Hematopoietic multipotent progenitor cell treated with erythropoietin and hydrocortisone succinate and interleukin-3 and kit ligand, for 6 days (in vitro differentiated cells): ENCODE data around the gene PLD3.
A peak's percentile ranks its signal among the peaks of the same experiment; 100 is the strongest.
"Not testable (repeated sequence)": the region's sequence is repeated elsewhere in the genome, so short reads cannot be mapped to it uniquely, and the experiment has no call there.

ENCODE experiments used
- DNase-seq: peaks from one replicate; pipeline ENCODE4 v3.0.0-alpha.2; 2015

PLD3 gene

GRCh38 chr19:40365613-40366401 lies 17.3 kb downstream of the PLD3 start:
- peak; percentile 82 for DNase-seq

DNA sequence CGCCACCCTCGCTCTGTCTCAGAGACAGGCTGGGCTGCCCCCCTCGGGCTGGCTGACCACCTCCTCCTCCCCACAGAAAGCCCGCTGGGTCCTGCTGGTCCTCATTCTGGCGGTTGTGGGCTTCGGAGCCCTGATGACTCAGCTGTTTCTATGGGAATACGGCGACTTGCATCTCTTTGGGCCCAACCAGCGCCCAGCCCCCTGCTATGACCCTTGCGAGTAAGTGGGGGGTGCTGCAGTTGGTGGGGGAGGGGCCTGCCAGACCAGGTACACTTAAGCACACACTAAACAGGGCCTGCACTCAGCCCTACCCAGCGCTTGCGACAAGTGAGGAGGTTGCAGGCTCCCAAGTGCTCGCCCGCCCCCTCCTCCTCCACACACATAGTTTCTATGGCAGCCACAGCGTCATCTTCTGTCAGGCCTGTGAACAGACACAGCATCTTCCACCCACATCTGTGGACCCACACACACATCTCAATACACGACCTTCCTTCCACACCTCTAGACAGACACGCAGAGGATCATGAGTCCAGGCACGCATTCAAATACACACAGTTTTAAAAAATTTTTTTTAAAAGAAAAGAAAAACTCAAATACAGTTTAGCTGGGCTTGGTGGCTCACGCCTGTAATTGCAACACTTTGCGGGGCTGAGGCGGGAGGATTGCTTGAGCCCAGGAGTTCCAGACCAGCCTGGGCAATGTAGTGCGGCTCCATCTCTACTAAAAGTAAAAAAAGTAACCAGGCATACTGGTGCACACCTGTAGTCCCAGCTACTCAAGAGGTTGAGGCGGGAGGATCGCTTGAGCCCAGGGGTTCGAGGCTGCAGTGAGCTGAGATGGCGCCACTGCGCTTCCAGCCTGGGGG lies 18.4 kb downstream of the PLD3 start:
- DNase-seq = no peak

DNA sequence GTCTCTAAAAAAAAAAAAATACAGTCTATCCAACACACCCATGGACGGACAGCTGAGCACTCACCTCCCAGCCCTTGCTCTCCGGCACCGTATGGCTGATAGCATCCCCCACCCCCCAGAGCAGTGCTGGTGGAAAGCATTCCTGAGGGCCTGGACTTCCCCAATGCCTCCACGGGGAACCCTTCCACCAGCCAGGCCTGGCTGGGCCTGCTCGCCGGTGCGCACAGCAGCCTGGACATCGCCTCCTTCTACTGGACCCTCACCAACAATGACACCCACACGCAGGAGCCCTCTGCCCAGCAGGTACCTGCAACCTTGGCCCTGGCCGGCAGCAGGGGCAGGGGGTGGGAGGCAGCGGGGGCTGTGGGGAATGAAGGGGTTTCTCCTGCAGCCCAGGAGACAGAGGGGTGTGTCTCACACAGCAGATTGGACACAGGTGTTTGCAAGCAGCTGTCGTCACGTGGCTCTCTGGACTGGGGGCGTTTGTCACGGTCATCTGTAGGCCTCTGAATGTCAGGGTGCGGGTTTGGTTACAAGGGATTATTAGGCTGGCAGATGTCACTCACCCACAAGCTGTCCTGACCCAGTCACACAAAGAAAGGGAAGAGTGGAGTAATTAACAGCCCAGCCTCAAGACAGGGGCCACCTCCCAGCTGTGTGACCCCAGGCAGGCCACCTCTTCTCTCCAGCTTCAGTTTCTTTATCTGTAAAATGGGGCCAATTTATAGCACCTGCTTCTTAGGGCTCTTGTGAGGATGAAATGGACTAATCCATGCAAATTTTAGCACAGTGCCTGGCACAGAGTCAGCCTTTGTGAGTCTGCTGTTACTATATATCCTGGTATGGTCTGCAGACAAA lies 19.3 kb downstream of the PLD3 start:
- no peak for DNase-seq

DNA sequence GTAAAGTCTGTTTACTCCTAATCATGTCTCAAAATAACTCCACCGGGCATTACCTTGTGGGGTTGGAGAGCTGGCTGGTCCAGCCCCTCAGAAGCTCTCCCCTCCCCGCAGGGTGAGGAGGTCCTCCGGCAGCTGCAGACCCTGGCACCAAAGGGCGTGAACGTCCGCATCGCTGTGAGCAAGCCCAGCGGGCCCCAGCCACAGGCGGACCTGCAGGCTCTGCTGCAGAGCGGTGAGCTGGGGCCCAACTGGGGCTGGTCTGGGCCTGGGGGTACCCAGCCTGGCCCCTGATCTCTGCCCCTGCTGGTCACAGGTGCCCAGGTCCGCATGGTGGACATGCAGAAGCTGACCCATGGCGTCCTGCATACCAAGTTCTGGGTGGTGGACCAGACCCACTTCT lies 21.3 kb downstream of the PLD3 start:
- no peak for DNase-seq

DNA sequence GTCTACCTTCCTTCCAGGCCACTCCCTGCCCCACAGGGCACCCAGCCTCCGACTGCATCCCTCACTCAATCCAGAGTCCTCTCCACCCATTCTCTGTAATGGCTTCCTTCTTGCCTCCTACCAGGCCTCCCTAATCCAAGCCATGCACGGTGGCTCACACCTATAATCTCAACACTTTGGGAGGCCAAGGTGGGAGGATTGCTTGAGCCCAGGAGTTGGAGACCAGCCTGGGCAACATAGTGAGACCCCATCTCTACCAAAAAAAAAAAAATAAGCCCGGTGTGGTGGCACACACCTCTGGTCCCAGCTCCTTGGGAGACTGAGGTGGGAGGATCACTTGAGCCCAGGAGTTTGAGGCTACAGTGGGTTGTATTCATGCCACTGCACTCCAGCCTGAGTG lies 21.8 kb downstream of the PLD3 start:
- DNase-seq = not testable (repeated sequence)

DNA sequence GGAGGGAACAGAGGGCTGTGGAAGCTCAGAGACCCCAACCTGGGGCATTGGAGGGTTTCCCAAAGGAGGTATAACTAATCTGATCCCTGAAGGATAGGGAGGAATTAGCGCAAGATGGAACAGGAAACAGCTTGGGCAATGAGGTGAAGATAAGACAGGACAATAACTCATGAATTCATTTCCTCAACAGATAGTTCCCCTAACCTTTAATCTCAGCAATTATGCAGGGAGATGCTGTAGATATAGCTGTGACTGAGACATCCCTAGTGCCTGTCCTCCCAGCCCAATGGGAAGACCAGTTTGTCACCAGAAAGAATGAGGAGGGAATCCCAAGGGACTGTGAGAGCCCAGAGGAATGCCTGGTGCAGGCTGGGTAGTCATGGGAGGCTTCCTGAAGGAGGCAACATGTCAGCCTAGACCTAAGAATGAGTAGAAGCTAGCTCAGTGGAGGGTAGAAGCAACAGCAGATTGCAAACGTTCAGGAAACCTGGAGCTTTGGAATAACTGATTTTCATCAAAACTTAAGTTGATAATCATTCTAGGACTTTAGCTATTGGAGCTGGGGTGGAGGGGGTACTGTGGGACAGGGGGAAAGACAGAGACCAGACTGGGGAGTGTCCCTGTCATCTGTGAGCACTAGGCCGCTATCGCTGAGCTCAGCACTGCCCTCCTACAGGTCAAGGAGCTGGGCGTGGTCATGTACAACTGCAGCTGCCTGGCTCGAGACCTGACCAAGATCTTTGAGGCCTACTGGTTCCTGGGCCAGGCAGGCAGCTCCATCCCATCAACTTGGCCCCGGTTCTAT lies 22.7 kb downstream of the PLD3 start:
- DNase-seq = no peak

DNA sequence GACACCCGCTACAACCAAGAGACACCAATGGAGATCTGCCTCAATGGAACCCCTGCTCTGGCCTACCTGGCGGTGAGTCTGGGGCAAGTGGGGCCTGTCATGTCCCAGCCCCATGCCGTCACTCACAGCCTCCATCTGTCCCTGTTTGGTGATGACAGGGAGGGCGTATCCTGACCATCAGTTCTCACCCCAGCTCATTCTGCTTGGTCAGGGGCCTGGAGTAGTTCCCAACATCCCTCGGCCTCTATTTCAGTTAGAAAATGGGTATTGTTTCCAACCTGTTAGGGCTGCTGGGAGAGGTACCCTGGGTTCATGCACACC lies 23.3 kb downstream of the PLD3 start:
- DNase-seq = no peak

GRCh38 chr19:40374084-40374483 lies 25.6 kb downstream of the PLD3 start:
- no peak for DNase-seq

DNA sequence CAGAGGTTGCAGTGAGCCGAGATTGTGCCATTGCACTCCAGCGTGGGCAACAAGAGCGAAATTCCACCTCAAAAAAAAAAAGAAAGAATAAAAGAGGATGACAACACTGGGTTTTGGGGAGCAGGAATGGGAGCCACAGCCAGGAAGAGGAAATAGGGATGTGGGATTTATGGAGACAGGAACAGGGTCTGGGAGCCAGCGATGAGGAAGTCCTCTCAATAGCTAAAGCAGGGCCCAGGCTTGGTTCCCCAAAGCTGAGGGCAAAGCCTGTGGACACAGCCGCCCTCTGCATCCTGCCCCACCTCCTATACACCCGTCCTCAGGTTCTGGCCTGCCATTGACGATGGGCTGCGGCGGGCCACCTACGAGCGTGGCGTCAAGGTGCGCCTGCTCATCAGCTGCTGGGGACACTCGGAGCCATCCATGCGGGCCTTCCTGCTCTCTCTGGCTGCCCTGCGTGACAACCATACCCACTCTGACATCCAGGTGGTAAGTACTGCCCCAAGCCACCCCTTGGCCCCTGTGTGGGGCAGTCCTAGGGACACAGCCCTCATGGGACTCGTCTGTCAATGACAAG lies 27.9 kb downstream of the PLD3 start:
- no peak for DNase-seq

DNA sequence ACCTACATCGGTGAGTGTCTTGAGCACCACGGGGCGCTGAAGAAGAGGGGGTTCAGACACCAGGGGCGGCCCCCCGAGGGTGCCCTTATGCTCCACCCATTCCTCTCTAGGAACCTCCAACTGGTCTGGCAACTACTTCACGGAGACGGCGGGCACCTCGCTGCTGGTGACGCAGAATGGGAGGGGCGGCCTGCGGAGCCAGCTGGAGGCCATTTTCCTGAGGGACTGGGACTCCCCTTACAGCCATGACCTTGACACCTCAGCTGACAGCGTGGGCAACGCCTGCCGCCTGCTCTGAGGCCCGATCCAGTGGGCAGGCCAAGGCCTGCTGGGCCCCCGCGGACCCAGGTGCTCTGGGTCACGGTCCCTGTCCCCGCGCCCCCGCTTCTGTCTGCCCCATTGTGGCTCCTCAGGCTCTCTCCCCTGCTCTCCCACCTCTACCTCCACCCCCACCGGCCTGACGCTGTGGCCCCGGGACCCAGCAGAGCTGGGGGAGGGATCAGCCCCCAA lies 29.4 kb downstream of the PLD3 start:
- no peak for DNase-seq

DNA sequence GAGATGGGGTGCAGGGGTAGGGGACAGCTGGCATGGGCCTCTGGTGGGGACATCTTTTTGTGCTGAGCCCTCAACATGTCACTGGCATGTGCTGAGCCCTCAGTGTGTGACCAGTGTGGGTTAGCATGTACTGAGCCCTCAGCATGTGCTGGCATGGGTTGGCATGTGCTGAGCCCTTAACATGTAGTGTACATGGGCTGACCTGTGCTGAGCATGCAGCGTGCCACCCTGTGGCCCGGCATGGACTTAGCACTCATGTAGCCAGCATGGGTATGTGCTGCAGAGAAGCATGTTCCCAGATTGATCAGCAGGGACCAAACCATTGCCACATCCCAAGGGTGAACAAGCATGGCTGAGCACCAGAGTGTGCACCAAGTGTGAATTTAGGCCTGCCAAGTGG lies 30.0 kb downstream of the PLD3 start:
- no peak for DNase-seq

- no peak for DNase-seq
Observed at GRCh38 chr19:40379446-40380198, 31.1 kb downstream of the PLD3 start.

DNA sequence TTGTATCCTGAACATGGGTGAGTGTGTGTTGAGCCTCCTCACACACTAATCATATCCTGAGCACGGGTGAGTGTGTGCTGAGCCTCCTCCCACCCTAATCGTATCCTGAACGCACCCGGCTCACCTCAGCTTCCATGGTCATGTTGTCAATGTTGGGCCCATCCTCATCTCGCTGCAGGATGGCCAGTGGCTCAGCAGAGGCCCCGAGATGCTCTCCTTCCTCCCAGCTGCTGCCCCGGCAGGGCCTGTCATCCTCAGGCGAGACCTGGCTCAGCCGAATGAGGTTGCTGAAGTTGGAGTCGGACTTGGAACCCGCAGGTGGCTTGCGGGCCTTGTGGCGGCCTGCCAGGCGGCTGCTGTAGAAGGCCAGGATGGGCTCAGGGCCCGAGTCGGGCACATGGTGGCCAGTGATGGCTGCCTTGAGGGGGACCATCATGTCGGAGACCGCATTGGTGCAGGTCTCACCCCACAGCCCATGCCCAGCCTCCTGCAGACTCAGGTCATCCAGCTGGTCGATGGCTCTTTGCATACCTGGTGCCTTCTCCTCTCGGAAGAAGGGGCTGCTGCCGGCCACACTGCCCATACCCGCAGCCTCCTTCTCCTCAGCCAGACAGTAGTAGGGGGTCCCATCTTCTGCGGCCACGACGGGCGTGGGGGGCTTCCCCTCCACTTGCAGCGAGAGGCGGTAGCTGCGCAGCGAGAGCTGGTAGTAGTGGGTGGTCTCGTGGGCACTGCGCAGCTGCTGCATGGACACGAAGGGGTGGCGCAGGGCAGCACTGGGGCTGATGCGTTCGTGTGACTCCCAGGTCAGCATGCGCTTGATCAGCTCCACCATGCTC lies 31.9 kb downstream of the PLD3 start:
- DNase-seq = no peak

DNA sequence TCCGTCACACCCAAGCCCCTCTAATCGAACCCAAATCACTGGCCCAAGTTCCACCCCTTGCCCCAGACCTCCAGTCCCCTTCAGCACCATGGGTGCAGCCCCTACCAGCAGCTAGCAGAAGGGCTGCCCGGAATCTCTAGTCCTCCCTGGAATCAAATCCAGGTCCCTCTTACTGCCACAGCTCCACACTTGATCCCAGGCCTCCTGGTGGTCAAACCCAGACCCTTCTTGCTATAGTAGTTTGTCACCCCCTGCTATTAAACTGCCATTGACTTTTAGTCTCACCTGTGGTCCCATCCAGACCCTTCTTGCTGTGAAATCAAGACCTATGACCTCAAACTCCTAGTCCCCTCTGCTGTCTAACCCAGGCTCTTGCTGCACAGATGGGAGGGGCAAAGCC lies 32.8 kb downstream of the PLD3 start:
- no peak for DNase-seq

DNA sequence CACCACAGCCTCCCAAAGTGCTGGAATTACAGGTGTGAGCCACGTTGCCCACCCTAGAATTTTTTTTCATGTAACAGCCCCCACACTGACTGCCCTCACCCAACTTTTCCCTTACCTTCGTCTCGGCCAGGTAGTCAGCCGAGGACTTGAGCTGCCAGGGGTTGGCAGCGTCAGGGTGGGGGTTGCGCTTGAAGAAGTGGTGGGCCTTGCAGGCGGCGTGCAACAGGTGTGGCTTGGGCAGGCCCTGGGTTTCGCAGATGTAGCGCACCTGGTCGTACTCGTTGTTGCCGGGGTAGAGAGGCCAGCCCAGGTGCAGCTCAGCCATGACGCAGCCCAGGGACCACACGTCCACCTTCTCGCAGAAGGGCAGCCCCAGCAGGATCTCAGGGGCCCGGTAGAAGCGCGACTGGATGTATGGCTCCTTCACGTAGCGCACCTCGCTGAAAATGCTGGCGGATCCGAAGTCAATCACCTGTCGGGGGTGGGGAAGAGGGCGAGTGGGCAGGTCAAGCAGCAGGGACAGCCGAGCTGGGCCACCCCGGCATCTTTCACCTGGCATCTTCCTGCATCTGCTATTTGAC lies 35.3 kb downstream of the PLD3 start:
- DNase-seq = no peak

GRCh38 chr19:40387155-40387554 lies 38.7 kb downstream of the PLD3 start:
- DNase-seq = no peak

GRCh38 chr19:40388481-40388880 lies 40.0 kb downstream of the PLD3 start:
- DNase-seq = no peak

DNA sequence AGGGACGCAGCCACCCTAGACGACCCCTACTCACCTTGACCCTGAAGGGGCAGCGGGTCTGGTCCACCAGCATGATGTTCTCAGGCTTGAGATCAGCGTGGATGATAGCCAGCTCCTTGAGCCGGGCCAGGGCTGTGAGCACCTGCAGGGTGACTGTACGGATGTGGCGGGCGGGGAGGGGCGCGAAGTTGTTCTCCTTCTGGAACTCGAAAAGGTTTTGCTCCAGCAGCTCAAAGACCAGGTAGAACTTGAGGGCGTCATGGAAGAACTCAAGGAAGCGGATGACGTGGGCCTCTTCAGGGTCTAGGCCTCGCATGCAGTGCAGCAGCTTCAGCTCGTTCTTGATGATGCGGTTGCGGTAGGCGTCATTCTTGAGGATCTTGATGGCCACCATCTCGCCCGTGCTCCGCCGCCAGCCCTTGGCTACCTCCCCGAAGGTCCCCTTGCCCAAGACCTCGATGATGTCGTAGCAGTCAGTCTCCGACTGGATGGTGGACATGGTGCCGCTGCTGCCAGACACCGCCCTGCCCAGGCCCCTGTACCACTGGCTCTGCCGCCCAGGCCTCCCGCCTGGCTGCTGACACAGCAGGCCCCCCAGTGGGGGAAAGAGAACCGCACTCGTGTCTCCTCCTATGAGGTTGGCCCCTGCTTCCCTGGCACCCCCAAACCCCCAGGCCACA lies 41.0 kb downstream of the PLD3 start:
- no peak for DNase-seq

DNA sequence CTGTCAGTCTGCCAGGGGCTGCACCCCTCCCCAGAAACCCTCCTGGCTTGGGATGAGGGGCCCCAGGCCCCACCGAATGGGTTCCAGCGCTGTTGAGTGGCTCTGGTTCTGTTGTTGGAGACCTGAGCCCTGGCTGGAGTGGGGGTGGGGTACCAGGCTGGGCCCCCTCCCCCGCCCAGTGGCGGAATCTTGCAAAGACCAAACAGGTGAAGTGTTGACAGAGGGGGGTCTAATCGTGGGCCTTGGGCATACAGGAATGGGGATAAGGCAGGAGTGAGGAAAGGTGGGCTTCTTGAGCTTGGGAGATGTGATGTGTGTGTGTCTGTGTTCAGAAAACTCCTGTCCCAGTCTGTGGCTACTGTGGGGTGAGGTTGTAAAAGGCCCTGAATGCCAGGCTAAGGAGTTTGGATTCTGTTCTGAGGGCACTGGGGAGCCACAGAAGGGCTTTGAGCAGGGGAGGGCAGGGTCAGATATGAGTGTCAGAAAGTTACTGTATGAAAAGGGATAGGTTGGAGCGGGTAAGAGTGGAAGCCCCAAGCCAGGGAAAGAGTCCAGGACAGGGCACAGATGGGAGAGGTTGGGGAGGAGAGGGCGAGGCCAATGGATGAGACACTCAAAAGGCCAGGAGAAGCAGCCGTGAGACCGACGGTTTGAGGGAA lies 41.7 kb downstream of the PLD3 start, which contains the start of gene HIPK4:
Gene HIPK4, minus strand, starts transcription at position 98 of the 659 bp plus-strand sequence. CDS start 279 bp downstream, outside the sequence.
- no peak for DNase-seq
